Left renal pelvis (tissue), 4 donors: Measurements from ENCODE around the gene RUNDC1. TPM values are rescaled to one million over a fixed set of nuclear protein-coding genes. Genes with fewer than 3 reads are reported as not detected.
"Not testable (repeated sequence)": the region's sequence is repeated elsewhere in the genome, so short reads cannot be mapped to it uniquely, and the experiment has no call there.

Experiments used
- DNase-seq, 4 donors: peaks; one replicate each; pipeline ENCODE4 v3.0.0-alpha.2; 2013; ENCODE audit warnings: low read depth in 4 of 4, low spot score in 3 of 4
- polyA plus RNA-seq, 4 donors: library from polyadenylated mRNA; unstranded; fragments of 120-200 nt; gene quantifications; one replicate each; pipeline ENCODE4 v1.2.1, GENCODE V29; 2013; ENCODE audit not compliant: insufficient read length in 4 of 4

Gene RUNDC1
- polyA plus RNA-seq, 4 donors, result 8.3 to 17.6 (median 15.9) TPM

GRCh38 chr17:42989726-42990652 is 9.6 kb downstream of the RUNDC1 start:
- no peak for DNase-seq

DNA sequence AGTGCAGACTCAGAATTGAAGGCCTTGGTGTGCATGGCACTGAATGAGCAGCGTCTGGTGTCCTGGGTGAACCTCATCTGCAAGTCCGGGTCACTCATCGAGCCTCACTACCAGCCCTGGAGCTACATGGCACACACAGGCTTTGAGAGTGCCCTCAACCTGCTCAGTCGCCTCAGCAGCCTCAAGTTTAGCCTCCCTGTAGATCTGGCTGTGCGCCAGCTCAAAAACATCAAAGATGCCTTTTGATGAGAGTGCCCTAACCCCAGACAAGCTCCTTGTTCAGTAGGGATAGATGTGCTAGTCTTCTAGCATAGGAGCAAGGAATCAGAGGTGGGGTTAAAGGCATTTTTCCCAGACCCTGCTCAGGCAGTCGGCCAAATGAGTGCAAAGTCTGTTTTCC is 11.1 kb downstream of the RUNDC1 start:
- DNase-seq, result no peak

DNA sequence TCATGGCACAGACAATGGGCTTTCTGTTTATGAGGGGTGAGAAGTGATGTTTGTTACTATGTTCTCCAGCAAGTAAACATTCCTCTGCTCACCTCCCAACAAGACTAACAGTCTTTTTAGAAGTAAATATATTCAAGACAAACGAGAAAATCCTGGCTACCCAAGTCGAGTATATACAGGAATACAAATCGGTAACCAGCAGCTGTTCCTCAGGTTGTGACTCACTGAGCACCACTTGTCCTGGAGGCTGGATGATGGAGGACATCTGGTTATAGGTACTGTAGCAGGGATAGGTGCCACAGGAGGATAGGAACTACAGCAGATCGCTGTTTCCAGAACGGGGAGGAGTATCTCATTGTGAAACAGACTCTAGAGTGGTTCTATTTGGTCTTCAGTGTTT is 12.5 kb downstream of the RUNDC1 start:
- no peak for DNase-seq

GRCh38 chr17:42993913-42994312 is 13.5 kb downstream of the RUNDC1 start:
- not testable (repeated sequence) for DNase-seq

DNA sequence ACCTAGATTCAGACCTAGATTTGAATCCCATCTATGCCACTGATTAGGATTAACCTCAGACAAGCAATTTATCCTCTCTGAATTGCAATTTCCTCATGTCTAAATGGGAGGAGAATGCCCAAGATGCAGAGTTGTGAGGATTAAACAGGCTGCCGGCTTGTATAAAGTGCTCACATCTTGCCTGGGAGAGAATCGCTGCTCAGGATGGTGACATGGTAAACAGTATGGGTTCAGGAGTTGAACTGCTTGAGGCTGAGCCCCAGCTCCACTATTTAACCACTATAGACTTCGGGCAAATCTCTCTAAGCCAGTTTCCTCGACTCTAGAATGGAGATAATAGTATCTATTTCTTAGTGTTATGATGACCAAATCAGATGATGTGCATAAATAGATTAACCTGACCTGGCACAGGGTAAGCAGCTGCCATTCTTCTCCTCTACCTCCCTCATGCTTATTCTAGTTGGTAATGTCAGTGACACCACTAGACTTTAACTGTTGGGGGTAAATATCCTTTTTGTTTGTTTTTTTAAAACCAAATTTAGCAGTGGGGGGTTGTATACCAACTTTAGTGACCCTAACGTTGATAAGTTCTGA is 17.1 kb downstream of the RUNDC1 start:
- no peak for DNase-seq

GRCh38 chr17:42997984-42998938 is 17.9 kb downstream of the RUNDC1 start, which contains the start of gene RPL27:
RPL27 (plus strand) TSS chr17:42998419; CDS start chr17:42998751, 332 bp downstream.
- peak; percentile 99 to 100 (median 99) for DNase-seq

DNA sequence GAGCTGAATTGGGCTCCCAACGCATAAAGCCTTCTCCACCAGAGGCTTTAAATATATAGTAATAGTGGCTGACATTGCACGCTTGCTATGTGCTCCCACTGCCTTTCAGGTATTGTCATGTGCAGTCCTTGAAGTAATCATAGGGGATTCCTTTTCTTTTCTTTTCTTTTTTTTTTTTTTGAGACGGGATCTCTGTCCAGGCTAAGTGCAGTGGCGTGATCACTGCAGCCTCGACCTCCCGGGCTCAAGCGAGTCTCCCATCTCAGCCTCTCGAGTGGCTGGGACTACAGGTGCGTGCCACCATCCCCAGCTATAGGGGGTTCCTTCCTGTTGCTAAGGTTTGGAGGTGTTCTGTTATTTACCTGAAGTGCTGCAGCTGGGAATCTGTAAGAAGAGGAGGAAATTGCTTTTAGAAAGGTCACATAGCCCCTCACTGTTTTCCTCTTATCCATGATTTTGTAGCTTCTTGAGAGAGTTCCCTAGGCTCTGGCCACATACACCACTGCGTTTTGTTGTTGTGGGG is 18.7 kb downstream of the RUNDC1 start:
- DNase-seq, result no peak

DNA sequence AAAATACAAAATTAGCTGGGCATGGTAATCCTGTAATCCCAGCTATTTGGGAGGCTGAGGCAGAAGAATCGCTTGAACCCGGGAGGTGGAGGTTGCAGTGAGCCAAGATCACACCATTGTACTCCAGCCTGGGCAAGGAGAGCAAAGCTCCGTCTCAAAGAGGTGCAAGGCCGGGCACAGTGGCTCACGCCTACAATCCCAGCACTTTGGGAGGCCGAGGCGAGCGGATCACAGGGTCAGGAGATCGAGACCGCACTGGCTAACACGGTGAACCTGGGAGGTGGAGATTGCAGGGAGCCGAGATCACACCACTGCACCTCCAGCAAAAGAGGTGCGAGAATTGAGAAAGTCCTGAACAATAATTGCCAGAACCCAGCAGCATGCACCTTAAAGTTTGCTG is 20.5 kb downstream of the RUNDC1 start:
- not testable (repeated sequence) for DNase-seq

GRCh38 chr17:43003542-43004172 is 23.3 kb downstream of the RUNDC1 start:
- DNase-seq, result no peak

GRCh38 chr17:43006639-43007551 is 26.5 kb downstream of the RUNDC1 start, which contains the start of gene IFI35:
IFI35 (plus strand) TSS chr17:43006784; CDS start chr17:43006948, 164 bp downstream.
- no peak for DNase-seq

DNA sequence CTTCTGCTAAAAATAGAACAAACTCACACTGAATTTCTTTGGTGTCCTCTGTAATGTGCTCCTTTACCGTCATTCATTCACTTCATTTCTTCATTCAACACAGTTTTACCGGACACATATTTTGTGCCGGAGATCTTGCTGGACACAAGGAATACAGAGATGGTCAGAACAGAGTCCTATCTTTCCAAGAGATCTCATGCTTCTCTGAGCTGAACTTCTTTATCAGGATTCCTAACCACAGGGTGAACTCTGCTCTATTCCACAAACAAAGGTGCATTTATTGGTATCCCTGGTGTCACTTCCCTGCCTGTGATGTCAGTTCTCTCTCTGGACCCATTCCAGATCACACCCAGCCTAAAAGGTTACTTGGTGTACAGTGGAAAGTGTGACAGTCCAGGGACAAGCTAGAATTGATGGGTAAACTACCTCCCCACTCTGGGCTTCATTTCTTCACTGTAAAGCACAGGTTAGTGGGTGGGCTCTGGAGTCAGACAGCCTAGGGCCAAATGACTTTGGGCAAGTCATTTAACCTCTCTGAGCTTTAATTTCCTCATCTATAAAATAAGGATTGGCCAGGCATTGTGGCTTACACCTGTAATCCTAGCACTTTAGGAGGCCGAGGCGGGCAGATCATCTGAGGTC is 30.4 kb downstream of the RUNDC1 start:
- no peak for DNase-seq

DNA sequence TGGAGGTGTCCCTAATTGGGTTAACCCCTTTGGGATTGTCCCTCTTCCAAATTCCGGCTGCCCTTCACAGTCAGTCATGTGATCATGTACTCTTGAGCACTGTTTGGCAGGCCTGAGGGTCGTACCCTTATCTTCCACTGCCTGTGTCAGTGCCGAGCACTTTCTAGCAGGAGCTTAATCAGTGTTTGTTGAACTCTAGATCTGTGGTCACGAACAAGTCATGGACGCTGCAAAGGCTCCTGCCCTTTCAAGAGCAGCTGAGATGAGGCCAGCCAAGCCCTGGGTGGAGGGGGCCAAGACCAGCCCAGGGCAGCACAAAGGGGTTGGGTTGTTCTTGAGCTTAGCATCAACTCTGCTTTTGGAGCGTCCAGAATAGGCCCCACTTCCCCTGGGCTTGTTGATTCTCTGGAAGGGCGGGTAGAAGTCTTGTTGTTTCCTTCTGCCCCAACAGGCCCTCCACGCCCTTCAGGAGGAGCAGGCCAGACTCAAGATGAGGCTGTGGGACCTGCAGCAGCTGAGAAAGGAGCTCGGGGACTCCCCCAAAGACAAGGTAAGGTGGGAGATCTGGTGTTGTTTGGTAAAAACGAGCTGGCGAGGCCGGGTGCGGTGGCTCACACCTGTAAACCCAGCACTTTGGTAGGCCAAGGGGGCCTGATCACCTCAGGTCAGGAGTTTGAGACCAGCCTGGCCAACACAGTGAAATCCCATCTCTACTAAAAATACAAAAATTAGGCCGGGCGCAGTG is 31.5 kb downstream of the RUNDC1 start:
- no peak for DNase-seq

DNA sequence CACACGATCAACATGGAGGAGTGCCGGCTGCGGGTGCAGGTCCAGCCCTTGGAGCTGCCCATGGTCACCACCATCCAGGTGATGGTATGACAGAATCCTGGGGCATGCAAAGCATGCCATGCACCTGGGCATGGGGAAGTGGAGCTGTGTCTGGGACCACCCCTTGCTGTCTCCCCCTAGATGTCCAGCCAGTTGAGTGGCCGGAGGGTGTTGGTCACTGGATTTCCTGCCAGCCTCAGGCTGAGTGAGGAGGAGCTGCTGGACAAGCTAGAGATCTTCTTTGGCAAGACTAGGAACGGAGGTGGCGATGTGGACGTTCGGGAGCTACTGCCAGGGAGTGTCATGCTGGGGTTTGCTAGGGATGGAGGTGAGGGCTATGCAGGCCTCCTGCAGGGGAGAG is 32.9 kb downstream of the RUNDC1 start:
- DNase-seq, result no peak

- DNase-seq, result no peak
Observed at GRCh38 chr17:43014020-43014648, 33.8 kb downstream of the RUNDC1 start.

DNA sequence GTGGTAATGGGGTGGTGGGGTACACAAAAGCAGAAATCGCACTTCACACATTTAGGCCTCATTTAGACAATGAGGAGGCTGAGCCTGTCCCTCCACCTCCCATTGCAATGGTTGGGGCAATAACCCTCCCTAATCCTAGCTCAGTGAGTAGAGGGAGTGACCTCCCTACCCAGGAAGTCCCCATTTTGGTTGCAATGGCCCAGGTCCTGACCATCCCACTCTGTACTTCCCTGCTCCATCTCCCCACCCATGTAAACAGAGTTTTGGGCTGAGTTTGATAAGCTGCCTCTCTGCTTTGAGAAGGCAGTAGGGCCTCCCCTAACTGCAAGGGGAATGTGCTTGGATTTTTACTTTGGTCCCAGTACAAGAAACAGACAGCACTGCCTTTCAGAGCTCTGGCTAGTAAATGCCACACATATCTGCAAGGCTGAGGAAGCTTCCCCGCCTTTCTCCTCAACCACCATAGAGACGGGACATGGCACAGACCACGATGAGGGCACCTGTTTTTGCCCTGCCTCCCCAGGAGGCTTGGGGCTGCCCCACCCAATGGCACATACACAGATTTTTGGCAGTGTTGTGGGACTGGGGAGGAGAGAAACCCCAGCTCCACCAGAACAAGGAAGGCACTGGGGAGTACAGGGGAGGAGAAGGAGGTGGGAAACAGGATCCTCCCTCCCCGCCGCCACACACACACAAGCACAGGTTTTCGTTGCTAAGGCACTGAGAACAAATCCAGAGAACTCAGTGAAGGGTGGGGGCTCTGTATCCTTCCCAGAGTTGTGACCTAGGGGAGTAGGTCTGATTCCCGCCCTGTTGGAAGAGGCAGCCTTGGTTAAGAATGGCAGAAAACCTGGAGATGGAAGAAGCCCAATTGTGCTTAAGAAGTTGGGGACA is 34.5 kb downstream of the RUNDC1 start:
- DNase-seq, result no peak

DNA sequence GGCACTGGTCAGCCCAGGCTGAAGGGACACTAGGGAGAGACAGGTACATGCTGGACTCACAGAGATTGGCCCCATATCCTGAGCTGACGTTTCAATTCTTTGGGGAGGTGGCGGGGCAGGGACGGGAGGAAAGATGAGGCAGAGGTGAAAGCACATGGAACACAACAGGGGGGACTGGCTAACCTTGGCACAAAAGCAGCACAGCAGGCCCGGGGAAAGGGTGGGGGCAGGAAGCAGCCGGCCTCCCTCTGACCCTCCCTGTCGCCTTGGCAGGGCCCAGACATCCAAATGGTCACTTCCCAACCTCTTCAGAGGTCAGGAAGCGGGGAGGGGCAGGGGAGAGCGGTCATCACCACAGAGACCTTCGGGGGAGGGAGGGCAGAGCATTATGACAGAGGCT is 35.2 kb downstream of the RUNDC1 start:
- no peak for DNase-seq
